Measurements from ENCODE around the gene HOXA6.

The HOXA6 gene

DNA sequence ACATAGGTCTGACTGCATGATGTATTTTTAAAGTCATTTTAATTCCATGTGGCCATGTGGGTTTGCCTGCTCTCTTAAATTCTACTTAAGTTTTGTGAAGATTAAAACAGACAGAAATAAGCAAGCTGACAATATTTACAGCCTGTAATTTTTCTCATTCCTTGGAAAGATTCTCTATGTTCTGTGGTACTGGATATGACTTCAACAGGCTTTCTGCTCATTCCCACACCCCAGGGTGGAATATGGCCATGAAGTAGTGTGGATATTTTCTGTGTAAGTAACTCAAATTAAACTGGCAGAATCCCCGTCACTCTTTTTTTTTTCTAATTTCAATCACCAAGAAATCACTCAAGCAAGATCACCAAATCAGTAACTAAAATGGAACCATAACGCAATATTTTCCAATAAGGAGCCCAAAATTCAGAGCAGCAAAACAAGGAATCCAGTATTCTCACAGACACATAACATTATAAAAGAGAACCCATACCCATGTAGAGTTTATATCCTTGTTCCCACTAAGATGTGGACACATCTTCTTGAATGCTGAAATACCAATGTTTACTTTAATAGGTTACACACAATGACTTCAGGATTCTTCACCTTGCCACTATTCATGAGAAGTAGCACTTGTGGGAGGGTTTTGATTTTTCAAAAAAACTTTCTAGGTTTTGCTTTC lies 9.8 kb downstream of the HOXA6 start:
- no peak for DNase-seq

DNA sequence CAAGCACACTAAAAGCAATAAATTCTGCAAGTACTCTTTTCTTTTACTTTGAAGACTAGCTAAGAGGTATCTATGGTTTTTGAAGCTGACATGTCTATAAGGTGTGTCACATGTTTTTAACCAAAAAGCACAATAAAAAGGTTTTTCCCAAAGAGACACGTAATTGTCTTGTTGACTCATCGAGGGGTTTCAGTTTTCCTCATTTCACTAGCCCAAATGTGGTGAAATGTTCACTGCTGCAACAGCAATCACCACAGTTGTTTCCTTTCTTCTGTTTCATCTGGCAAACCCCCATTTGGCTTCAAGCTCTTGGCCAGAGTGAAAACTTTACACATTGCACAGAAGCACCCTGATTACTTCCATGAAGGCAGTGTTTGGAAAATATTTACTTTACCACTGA lies 13.2 kb downstream of the HOXA6 start:
- no peak for DNase-seq

DNA sequence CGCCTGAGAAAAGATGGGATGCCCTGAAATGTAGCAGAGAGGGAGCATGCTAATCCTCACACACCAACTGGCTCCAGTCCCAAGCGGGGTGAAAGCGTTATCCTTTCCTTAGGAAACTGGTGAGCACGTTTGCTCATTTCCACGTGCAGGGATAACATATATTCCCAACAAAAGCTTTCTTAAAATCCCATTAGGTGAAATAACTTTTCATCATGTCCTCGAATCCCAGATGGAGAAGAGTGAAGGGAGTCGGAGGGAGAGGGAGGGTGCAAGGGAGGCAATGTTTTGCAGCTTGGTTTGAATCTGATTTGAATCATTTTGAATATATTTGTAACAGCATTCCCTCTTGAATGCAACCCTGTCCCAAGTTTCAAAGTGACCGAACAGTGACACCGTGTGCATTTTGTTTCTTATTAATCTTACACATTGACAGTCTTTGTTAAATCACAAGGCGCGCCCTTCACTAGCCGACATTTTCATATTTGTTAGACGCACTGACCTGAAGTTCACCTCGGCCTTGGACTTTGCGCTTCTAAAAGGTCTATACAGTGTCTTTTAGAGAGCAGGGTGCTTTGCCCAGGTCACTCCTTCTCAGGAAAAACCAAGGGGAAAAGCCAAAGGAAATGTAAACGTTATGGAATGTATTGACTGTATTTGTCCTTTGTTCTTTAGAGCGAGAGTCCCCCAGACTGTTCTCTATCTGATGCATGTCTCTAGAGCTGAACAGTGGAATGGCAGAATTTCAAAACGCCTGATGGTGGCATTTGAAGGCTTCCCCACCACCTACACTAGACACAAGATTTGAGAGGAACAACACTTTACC lies 14.0 kb downstream of the HOXA6 start:
- no peak for DNase-seq

DNA sequence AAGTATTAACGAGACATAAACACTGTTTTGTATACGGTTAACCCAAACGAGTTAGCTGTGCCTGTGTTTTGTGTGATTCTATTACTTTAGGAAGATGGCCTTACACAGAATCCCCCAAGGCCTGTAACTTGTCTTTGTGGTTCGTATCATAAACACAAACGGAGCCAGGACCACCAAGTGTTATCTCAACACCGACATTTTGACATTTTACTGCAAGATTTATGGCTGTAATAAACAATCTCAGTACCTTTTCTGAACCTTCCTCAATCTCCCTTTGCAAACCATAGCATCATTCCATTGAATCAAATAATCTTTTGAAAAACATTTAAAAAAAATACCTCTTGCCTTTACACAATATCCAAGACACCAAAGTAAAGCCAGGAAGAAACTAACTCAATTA lies 14.6 kb downstream of the HOXA6 start:
- DNase-seq, result no peak

DNA sequence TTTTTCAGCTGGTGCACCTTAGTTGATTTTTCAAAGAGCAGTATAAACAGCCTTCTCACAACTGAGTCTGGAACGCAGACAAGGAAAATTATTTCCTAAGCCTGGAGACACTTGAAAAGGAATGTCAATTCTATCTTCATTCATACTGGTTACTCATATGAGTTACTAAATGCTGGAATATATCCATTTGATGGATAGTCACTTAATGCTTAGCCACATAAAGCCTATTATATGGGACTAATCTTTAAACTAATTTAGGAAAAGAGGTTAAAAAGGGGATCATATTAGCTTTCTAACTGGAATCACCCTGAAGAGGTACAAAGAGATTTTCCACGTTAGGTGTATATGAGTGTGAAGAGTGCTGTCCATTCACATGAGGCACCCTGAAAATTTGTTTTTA lies 15.4 kb downstream of the HOXA6 start:
- no peak for DNase-seq

DNA sequence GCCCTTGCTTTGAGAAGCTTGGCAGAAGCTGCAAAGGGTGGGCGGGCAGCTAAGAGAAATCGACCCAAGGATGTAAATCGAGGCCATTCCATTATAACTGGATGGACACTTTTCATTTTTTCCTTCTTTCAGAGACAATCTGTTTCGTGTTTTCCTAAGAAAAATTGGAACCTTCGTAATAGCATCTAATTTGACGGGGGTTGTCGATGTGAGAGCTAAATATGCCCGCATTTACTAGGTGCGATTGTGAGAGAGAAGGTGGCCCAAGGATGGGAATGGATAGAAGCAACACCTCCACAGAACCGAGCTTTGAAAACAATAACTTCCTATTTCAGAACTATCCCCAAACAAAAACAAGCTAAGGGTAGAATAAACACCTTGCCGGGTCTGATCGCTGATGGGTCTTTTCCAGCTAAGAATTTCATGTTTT lies 16.2 kb downstream of the HOXA6 start:
- no peak for DNase-seq

DNA sequence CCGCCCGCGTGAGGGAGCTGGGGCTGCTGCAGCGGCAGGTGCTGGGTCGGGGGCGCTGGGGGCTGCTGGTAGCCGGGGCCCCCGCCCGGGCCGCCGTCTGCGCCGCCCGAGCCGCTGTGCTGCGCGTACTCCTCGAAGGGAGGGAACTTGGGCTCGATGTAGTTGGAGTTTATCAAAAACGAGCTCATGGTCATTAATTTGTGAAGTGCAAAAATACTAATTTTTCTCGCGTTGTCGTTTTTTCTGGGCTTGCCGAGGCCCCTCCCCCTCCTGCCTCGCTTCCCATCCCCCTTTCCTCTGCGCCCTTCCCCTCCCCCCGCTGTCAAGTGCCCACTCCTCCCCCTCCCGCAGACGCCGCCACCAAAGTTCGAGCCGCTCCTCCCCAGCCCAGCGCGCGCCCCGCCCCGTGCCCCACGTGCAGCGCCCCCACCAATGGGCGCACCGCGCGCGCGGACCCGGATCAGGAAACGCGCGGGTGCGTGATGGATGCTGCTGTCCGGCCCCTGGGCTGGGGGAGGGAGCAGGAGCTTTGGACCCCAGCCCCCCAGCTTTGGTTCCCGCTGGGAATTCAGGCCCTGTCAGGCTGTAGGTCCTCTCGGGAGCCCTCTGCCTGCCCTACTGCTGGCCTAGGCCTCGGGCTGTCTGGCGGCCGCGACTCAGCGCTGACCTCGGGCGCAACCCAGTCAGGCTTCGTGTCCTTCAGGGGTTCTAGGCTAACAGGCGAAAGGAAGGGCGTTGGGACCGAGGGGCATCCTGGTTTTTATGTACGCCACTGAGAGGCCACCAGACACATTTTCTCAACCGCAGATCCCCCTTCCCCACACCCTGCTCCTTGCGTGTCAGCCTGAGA lies 16.8 kb downstream of the HOXA6 start, which contains the start of gene HOXA4:
Gene HOXA4, minus strand, starts transcription at position 218 of the 850 bp plus-strand sequence. Its CDS starts 24 bp downstream, at position 194.
- peak; percentile 77 for DNase-seq

DNA sequence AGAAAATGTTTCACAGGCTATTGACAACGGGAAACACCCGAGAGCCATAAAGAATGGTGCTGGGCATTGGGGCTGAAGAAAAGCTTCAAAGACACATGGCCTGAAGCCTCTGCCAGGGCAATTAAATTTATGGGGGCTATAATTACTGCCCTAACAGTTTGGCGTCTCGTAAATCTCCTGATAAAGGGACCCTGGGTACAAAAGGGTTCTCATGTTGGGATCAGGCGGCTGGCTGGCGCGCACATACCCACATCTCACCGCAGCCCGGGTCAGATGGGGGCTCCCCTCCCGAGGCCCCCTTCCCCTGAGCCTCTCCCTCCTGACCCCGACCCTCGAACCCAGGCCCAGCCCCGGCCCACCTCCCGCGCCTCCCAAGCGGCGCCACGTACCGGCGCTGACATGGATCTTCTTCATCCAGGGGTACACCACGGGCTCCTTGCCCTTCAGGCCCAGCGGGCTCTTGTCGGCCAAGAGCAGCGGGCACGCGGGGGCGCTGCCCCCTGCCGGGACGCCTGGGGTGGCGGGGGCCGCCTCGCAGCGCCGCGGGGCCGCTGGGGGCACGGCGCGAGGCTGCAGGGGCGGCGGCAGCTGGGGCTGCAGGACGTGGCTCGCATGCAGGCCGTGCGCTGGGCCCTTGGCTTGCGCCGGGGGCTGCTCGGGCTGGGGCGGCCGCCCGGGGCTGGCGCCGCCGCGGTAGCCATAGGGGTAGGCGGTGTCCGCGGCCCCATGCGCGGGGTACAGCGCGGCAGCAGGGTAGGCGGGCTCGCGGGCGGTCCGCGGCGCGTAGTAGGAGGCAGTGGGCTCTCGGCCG lies 17.6 kb downstream of the HOXA6 start:
- DNase-seq, result no peak

DNA sequence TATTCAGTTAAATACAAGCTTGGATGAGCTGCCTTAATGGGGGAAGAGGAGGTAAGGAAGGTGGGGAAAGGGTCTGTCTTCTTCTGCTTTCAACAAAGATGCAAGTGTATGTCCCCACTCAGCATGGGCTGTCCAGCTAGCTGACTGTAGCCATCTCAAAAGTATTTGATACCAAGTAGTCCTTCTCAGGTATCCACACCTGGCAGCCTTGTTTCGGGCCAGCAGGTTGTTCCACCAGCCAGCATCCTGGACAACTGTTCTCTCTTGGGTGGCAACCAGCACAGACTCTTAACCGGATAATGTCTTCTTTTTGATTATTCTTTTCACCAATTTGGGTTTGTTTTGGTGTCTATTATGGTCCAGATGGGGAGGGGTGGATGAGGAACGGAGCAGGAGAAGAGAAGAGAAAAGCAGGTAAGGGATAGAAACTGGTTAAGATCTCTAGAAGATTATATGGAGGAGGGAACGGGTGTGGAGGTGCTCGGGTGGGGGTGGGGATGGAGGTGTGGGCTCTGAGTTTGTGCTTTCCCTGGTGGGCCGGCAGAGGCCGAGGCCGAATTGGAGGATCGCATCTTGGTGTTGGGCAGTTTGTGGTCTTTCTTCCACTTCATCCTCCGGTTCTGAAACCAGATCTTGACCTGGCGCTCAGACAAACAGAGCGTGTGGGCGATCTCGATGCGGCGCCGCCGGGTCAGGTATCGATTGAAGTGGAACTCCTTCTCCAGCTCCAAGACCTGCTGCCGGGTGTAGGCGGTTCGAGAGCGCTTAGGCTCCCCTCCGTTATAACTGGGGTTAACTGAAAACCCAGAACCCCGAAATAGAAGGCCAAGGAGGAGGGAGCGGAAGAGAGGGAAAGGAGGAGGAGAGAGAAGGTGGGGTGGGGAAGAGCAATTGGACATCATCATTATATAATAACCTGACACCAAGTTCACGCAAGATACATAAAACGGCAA lies 18.5 kb downstream of the HOXA6 start:
- no peak for DNase-seq

DNA sequence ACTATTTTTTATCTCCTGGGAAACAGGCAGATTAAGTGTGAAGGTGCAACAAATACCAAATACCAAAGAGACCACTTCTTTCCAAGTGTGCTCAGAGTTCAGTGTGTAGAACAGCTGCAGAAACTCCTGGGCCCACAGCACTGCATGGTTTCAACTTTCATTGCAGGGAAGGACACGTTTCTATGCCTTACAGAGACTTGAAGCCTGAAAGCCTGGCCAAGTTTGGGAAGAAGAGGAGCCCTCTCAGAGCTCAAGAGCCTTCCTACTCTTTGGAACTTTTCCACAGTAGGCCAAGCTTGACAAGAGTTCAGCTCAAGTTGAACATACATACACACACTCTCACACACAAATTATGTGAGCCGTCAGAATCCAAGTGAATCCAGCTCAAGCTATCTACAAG lies 19.5 kb downstream of the HOXA6 start:
- no peak for DNase-seq

DNA sequence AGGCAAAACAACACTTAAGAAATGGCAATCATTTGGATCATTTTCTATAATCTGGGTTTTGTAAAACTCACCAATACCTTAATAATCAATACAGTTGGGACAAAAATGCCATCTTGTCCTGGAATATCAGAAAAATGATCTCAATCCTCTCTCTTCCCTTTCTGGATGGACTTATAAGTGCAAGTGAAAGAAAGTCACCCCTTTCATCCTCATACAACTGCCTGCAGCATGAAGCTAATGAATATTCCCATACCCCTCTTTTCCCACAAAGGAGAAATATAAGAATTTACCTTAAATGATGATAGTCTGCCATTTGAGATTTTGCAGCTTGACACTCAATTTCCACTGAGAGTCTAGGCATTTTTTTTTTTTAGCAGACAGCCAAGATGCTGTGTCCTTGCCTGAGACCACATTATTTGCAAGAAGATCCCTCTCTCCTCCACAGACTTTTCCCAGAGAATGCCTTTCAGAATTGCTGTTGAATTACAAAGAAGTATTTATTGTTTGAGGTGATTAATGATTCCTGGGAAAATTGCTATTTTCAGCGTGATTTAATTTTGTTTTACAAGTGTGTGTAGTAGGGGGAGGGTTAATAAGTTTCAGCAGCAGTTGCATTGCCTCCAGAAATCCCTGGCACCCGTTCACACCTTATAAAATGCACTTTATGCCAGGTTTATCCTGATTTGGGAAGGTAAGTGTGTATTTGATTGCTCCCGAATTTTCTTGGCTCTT lies 20.8 kb downstream of the HOXA6 start:
- DNase-seq, result no peak

DNA sequence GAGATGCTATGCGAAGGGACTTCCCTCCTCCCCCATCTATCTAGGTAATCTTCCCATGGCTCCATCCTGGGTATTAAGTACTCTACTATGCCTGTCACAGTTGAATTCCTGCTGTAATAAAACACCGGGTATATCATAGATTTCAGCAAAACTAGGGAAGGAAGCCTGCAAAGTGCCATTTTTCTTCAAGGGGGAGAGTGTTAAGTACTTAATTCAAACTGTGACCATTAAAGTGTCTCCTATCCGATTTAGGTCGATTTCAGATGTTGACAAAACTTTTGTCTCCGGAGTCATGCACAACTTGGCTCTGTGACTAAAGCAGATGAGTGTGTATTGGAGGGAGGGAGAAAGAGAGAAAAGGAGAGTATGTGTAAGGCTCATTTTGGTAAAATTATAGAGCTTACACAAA lies 21.6 kb downstream of the HOXA6 start:
- DNase-seq, result no peak

DNA sequence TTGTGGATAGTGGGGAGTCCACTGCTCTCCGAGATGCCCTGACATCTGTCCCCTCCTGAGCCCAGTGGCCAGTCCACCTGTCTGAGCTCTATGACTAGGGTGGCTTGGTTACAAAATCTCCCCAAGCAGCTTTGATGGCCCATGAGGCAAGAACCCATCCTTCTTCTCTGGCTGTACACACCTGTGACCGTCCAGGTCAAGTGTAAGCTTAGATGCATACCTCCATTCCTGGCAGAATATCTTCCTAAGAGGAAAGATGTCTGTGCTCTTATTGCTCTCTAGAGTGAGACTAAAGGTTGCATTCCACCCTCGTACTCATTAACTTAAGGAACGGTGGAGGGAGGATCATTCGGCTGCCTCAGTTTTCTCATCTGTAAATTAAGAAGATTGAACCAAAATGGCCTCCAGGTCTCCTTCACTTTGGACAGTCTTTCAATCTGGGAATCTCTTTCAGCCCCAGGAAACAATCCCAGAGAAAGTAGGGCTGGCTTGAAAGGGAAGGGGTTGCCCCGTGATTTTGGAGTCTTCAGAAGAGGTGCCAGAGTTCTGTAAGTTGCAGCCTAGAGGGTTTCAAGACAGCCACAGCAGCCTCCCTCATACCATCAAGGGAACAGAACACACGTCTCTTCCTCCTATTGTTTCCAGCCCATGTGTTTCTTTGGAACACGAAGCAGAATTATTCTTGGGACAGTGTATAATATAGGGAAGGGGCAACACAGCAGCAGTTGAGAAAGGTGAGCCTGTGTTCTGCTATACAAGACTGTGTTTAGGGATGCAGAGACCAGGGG lies 22.5 kb downstream of the HOXA6 start:
- no peak for DNase-seq

DNA sequence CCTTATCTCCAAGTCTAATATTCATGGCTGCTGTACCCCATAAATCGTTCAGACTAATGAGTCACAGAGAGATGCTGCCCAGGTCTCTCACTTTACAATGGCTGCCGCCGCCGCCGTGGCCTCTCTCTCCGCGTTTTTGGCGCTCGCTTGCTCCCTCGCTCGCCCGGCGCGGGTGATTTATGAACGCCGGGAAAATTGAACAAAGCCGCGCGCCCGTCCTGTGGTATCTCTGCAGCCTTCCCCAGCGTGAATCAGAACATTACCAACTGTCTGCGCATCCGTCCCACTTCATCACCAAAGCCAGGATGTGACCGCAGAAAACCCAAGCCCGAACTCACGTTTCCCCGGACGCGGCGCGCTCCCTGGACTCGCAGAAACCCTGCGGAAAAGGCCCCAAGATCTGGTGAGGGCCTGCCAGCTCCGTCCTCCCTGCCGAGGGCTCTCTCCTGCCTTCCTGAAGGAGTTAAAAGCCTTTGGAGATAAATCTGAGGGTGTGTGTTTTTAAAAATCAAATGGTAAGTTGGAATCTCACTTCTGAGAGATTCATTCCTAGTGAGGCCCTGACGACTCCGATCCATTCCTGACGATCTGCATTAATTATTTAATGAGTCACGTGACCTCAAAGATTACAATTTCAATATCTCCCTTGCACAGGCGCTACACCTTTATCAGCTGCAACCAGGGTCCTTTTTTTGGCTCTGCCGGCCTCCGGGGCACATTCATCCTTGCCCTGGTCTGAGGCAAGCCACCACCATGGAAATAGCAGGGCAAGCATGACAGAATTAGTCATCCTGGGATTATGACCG lies 23.3 kb downstream of the HOXA6 start:
- no peak for DNase-seq

DNA sequence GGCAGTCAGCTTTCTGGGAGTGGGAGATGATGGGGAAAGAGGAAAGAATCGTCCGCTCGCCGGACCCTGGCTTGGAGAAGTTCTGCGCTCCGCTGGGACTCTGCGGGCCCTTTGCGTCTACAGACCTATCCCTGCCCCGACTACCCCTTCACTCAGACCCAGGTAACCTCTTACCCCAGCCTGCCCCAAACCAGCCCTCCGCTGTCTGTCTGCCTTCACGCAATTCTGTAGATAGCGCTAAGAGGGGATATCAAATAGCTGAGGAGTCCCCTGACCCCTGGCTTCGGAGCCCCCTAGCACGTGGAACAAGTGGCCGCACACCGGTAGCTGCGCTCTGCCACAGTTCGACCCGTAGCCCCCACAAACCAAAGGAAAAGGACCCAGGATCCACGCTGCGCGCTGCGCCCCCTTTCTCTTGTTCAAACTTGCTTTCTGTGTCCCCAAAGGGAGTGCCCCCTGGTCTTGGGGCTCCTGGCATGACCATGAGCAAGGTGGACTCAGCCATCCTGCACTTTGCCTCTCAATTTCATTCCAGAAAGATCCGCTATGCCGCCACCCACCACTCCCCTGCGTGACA lies 24.0 kb downstream of the HOXA6 start:
- DNase-seq, result no peak

DNA sequence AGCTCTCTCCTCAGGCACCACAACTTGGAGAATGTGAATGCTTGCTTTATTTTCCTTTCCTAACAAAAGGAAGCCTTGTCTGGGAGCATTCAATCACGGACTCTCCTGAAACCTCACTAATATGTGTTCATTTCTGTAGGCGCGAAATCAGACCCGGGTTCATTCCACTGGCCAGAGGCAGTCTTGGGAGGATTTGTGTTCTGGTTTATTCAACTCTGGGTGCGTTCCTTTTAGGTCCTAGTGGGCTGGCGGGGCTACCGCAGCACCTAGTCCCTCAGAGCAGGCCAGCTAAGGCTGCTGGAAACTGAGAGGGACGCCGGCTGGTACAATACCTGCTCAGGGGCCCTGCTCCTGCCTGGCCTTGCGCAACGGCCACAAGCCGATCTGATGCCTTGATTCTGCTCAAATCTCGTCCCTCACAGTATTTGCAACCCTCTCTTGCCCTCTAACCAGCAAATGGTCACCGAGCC lies 24.5 kb downstream of the HOXA6 start:
- DNase-seq, result no peak

DNA sequence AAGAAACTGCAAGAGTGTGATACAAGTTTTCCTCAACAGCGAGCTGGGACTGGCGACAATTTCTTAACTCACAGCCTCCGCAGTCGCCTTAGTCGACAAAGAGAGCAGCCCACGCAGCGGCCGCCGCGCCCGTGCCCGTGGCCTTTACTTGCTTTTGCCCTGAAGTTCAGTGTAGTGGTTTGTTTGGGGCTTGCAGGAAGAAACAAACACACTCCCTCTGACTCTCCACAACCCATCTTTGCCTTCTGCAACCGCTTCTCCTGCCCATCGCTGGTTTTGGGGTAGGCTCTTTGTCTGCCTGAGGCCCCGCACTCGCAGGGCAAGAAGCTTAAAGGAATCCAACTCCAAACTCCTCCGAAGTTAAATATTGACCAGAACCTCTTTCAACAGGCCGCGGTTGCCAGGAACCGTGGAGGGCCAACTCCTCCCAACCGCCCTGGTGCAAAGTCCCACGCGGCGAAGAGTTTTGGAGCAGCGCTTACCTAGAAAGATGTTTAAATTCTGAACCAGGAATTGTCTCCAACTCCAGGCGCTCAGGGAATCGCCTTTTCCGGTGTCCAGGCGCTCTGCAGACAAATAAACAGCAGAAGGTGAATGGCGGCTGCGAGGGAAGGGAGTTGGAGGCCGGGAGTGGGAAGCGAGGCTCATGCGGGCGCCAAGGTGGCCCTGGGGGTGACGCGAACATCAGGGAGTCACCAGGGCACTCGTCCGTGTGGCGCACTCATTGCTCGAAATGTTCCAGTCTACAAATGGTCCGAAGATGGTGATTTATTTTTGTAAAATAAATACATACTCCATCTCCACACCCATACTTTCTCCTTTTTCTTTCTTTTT lies 25.3 kb downstream of the HOXA6 start:
- no peak for DNase-seq
